ENCODE data around the gene ASB15.

ASB15 gene

DNA sequence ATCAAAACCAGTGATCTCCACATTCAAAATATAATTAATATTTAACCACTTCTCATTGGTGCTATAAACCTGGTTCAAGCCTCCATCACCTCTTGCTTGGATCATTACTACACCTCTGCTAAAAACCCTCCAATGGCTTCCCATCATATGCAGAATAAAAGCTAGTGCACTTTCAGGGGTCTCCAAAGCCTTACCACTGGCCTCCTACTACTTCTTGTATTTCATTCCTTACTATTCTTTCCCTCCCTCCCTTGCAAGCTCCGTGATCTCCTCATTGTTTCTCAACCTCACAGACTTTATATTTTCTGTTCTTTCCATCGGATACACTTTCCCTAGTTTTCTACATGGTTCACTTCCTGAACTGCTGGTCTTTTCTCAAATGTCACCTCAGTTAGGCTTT, 85.5 kb downstream of the ASB15 start:
- 0 out of 2 replicates have a peak, but pooled peaks cover 5% of the 10 kb centered on the region for H3F3A ChIP-seq (ENCODE audit: insufficient read depth, low read length)
- H3K4me3 ChIP-seq (ENCODE audit: low read length) = no peak overlapping the region
- no peak overlapping the region for H3K9ac ChIP-seq (ENCODE audit: low read length)
- H3K9me3 ChIP-seq (replicated peaks; ENCODE audit: insufficient read depth, low read length) = no peaks in the 10 kb centered on the region
- no peaks in the 10 kb centered on the region for H3K4me1 ChIP-seq (ENCODE audit: low read length)
- H3K27me3 ChIP-seq (replicated peaks; ENCODE audit: insufficient read depth, low read length) = no peaks in the 10 kb centered on the region
- H4K20me1 ChIP-seq (ENCODE audit: insufficient read depth, low read length) = peaks cover 4% of the 10 kb centered on the region; the same call in 1 of the 2 replicates
- no peak overlapping the region for H3K4me2 ChIP-seq (ENCODE audit: low read depth, low read length)
- TF ChIP-seq EZH2 (optimal IDR thresholded peaks at IDR 0.05; ENCODE audit: low read depth, low read length) (no peak), EZH2phosphoT487 (IDR thresholded peaks at IDR 0.05; ENCODE audit: low read length) (no peak)
- TF ChIP-seq, protein P1, sequence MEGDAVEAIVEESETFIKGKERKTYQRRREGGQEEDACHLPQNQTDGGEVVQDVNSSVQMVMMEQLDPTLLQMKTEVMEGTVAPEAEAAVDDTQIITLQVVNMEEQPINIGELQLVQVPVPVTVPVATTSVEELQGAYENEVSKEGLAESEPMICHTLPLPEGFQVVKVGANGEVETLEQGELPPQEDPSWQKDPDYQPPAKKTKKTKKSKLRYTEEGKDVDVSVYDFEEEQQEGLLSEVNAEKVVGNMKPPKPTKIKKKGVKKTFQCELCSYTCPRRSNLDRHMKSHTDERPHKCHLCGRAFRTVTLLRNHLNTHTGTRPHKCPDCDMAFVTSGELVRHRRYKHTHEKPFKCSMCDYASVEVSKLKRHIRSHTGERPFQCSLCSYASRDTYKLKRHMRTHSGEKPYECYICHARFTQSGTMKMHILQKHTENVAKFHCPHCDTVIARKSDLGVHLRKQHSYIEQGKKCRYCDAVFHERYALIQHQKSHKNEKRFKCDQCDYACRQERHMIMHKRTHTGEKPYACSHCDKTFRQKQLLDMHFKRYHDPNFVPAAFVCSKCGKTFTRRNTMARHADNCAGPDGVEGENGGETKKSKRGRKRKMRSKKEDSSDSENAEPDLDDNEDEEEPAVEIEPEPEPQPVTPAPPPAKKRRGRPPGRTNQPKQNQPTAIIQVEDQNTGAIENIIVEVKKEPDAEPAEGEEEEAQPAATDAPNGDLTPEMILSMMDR (IDR thresholded peaks at IDR 0.05; ENCODE audit: low read length) = no peak
- H3K36me3 ChIP-seq (replicated peaks; ENCODE audit: insufficient read depth, low read length) = peaks cover 3% of the 10 kb centered on the region; the same call in 1 of the 2 replicates
- H3K9me2 ChIP-seq (replicated peaks; ENCODE audit: insufficient read depth, low read length) = no peaks in the 10 kb centered on the region
- DNase-seq = no peak
- H3K27ac ChIP-seq (ENCODE audit: low read length) = no peak overlapping the region
- no peaks in the 10 kb centered on the region for H3K79me2 ChIP-seq (ENCODE audit: low read length)
- no peak overlapping the region for H2AFZ ChIP-seq (ENCODE audit: low read length)

DNA sequence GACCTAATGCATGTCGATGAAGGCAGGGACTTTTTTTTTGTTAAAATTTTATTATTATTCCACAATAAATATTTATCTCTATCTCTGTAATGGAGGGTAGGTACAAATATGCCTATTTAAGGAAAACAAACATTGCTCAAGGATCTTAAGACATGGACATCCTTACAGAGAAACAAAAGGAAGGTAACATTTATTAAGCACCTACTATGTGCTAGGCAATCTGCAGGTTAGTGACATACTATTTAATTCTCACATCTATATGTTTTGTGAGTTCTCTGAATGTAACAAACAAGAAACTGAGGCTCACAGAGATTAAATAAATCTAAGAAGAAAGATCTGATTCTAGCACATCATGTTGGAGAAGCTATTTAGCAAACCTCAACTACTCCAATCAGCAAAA, 86.1 kb downstream of the ASB15 start:
- no peak overlapping the region for H2AFZ ChIP-seq (ENCODE audit: low read length)
- H3K4me2 ChIP-seq (ENCODE audit: low read depth, low read length) = no peak overlapping the region
- no peak overlapping the region for H3K9ac ChIP-seq (ENCODE audit: low read length)
- no peaks in the 10 kb centered on the region for H3K79me2 ChIP-seq (ENCODE audit: low read length)
- H3K36me3 ChIP-seq (replicated peaks; ENCODE audit: insufficient read depth, low read length) = peaks cover 3% of the 10 kb centered on the region; the same call in 1 of the 2 replicates
- TF ChIP-seq EZH2 (optimal IDR thresholded peaks at IDR 0.05; ENCODE audit: low read depth, low read length) = no peak
- TF ChIP-seq, protein P1 (IDR thresholded peaks at IDR 0.05; ENCODE audit: low read length) = no peak
- no peak for TF ChIP-seq EZH2phosphoT487 (IDR thresholded peaks at IDR 0.05; ENCODE audit: low read length)
- H3K27ac ChIP-seq (ENCODE audit: low read length) = no peak overlapping the region
- H3K27me3 ChIP-seq (replicated peaks; ENCODE audit: insufficient read depth, low read length) = no peaks in the 10 kb centered on the region
- H3K9me3 ChIP-seq (replicated peaks; ENCODE audit: insufficient read depth, low read length) = no peaks in the 10 kb centered on the region
- H4K20me1 ChIP-seq (ENCODE audit: insufficient read depth, low read length) = peaks cover 4% of the 10 kb centered on the region; the same call in 1 of the 2 replicates
- 0 out of 2 replicates have a peak, but pooled peaks cover 5% of the 10 kb centered on the region for H3F3A ChIP-seq (ENCODE audit: insufficient read depth, low read length)
- H3K9me2 ChIP-seq (replicated peaks; ENCODE audit: insufficient read depth, low read length) = no peaks in the 10 kb centered on the region
- H3K4me1 ChIP-seq (ENCODE audit: low read length) = no peaks in the 10 kb centered on the region
- no peak overlapping the region for H3K4me3 ChIP-seq (ENCODE audit: low read length)
- no peak for DNase-seq
